GM12878 (cell line): Measurements from ENCODE around the gene TACR2. TPM values are rescaled to one million over a fixed set of nuclear protein-coding genes. Genes with fewer than 3 reads are reported as not detected.

Source experiments
- ATAC-seq: fragments of 200-7000 bp; cut with Tn5 transposase; 3 replicates; pipeline ENCODE4 v1.9.1; 2020; ENCODE audit warnings: mild to moderate bottlenecking, moderate library complexity
- BruUV-seq: library from RNA; stranded (reverse); fragments of 400-500 nt; replicated peaks from 2 replicates; lab custom pipeline; 2021; lab: Mats Ljungman, UMichigan
- CTCF ChIA-PET: fragments of 300-600 bp; sonication (Branson Sonifier 250); formaldehyde crosslinking; extraction: SDS; loops from one replicate; lab custom pipeline; 2021; ENCODE audit warnings: inconsistent platforms; lab: Yijun Ruan, JAX
- POLR2A ChIA-PET: fragments of 350-600 bp; formaldehyde crosslinking; extraction: SDS; loops from one replicate; lab custom pipeline; 2021; ENCODE audit warnings: inconsistent platforms; lab: Charles Lee
- RAD21 ChIA-PET: fragments of 300-600 bp; sonication (Branson Sonifier 250); formaldehyde crosslinking; loops from one replicate; lab custom pipeline; 2023; ENCODE audit warnings: antibody characterized with exemption; ENCODE audit not compliant: unreplicated experiment; lab: Charles Lee
- SMC1A ChIA-PET: fragments of 300-600 bp; sonication (Branson Sonifier 250); formaldehyde crosslinking; loops from one replicate; lab custom pipeline; 2023; ENCODE audit not compliant: unreplicated experiment, uncharacterized antibody; lab: Charles Lee
- DNase-seq: peaks from one replicate; pipeline ENCODE4 v3.0.0-alpha.2; 2011; ENCODE audit warnings: low read depth, low spot score
- FAIRE-seq: peaks from 3 replicates; lab custom pipeline; 2011; peaks lifted over from hg19 to GRCh38; lab: Jason Lieb, UNC
- H2AFZ ChIP-seq: 2 replicates; pipeline ENCODE4 v1.6.0; 2011; ENCODE audit warnings: low read depth, low read length, control low read depth; ENCODE audit not compliant: control insufficient read depth
- H3K27ac ChIP-seq: 2 replicates; pipeline ENCODE4 v1.5.1; 2011; ENCODE audit warnings: control low read depth; ENCODE audit not compliant: control insufficient read depth, insufficient read depth
- H3K27me3 ChIP-seq, 2 experiments: replicated peaks in 1 of 2; 2 replicates each; pipeline versions ENCODE4 v1.6.0 to v1.6.1; 2011; ENCODE audit warnings: low read length in 1 of 2; ENCODE audit not compliant: control insufficient read depth in 2 of 2, insufficient read depth in 2 of 2
- H3K36me3 ChIP-seq, 2 experiments: 2 replicates each; pipeline ENCODE4 v1.5.1; 2011; ENCODE audit warnings: low read length in 1 of 2; ENCODE audit not compliant: control insufficient read depth in 2 of 2, insufficient read depth in 2 of 2
- H3K4me1 ChIP-seq: 2 replicates; pipeline ENCODE4 v1.6.1; 2011; ENCODE audit warnings: mild to moderate bottlenecking, low read length, moderate library complexity, mixed read lengths; ENCODE audit not compliant: control insufficient read depth, insufficient read depth
- H3K4me2 ChIP-seq: 2 replicates; pipeline ENCODE4 v1.6.0; 2011; ENCODE audit warnings: control low read depth; ENCODE audit not compliant: control insufficient read depth, insufficient read depth
- H3K4me3 ChIP-seq: fragments of 200-600 bp; sonication (generic); 2 replicates; pipeline ENCODE4 v1.5.1; 2016
- H3K79me2 ChIP-seq: 2 replicates; pipeline ENCODE4 v1.6.0; 2011; ENCODE audit warnings: low read length; ENCODE audit not compliant: control insufficient read depth, insufficient read depth
- H3K9ac ChIP-seq: 2 replicates; pipeline ENCODE4 v1.8.0; 2011; ENCODE audit warnings: low read length, control low read depth, mixed read lengths; ENCODE audit not compliant: control insufficient read depth, insufficient read depth
- H3K9me3 ChIP-seq: replicated peaks from 3 replicates; pipeline ENCODE4 v1.5.1; 2011; ENCODE audit warnings: mild to moderate bottlenecking, low read length; ENCODE audit not compliant: control insufficient read depth, insufficient read depth
- H4K20me1 ChIP-seq: 2 replicates; pipeline ENCODE4 v1.6.0; 2011; ENCODE audit not compliant: control insufficient read depth, insufficient read depth
- BCL11A ChIP-seq: IDR thresholded peaks from 2 replicates; pipeline ENCODE4 v1.6.1; 2011; ENCODE audit warnings: low read depth, low read length
- DPF2 ChIP-seq: fragments of 450-650 bp; IDR thresholded peaks from 2 replicates; pipeline ENCODE4 v1.6.1; 2017; ENCODE audit warnings: mild to moderate bottlenecking
- EGR1 ChIP-seq, 2 experiments: IDR thresholded peaks; 1 replicate in 1 of 2; 2 replicates in 1 of 2; pipeline ENCODE4 v1.6.1; 2011 to 2012; ENCODE audit warnings: low read depth in 2 of 2, low read length in 2 of 2, borderline replicate concordance in 1 of 2, mild to moderate bottlenecking in 1 of 2, moderate library complexity in 1 of 2
- EP300 ChIP-seq, 2 experiments: fragments of 150-350 bp in 1 of 2; IDR thresholded peaks; 2 replicates each; pipeline ENCODE4 v1.6.1; 2011 to 2012; ENCODE audit warnings: low read depth in 2 of 2, low read length in 2 of 2, borderline replicate concordance in 1 of 2, improper control_type of control experiment in 1 of 2, inconsistent platforms in 1 of 2; ENCODE audit not compliant: control insufficient read depth in 1 of 2
- IKZF2 ChIP-seq, 2 experiments: fragments of 450-650 bp; IDR thresholded peaks; 2 replicates each; pipeline ENCODE4 v1.6.1; 2017; ENCODE audit warnings: mild to moderate bottlenecking in 2 of 2, moderate library complexity in 2 of 2
- NBN ChIP-seq: fragments of 450-650 bp; IDR thresholded peaks from 2 replicates; pipeline ENCODE4 v1.6.1; 2016
- POU2F2 ChIP-seq: IDR thresholded peaks from 3 replicates; pipeline ENCODE4 v1.6.1; 2011; ENCODE audit warnings: low read depth, mild to moderate bottlenecking, low read length, borderline replicate concordance
- WRNIP1 ChIP-seq: IDR thresholded peaks from 2 replicates; pipeline ENCODE4 v1.6.1; 2011; ENCODE audit warnings: low read depth, low read length, improper control_type of control experiment, borderline replicate concordance
- WGBS: methylation state at CpG from one replicate; pipeline ENCODE4 v1.1.6; 2016; ENCODE audit warnings: low lambda C conversion rate; ENCODE audit not compliant: insufficient replicate concordance, insufficient coverage; ENCODE audit errors: missing lambda C conversion rate; 5-methylcytosine and 5-hydroxymethylcytosine counted together
- in situ Hi-C: fragments of 300-500 bp; cut with MboI; formaldehyde crosslinking; loops from 9 replicates; pipeline ENCODE4 v1.14.3; 2018; ENCODE audit warnings: mixed read lengths
- intact Hi-C: fragments of 100-400 bp; cut with micrococcal nuclease; formaldehyde crosslinking; loops from one replicate; pipeline ENCODE4 v1.14.2; 2022; ENCODE audit not compliant: unreplicated experiment
- polyA plus RNA-seq, 11 experiments: library from polyadenylated mRNA; depleted of rRNA in 4 of 11; unstranded in 6 of 11; stranded (reverse) in 5 of 11; fragments of >200 nt; fragmentation: Nextera tagmentation in 4 of 11; fragmentation: Illumina TruSeq in 1 of 11; extraction: Ambion mirVana in 4 of 11; extraction: Trizol in 1 of 11; gene quantifications; 1 replicate in 1 of 11; 2 replicates in 10 of 11; pipeline versions ENCODE4 v1.2.1 to v1.2.3, GENCODE V29; 2011 to 2016; ENCODE audit warnings: inconsistent platforms in 2 of 11, missing spikeins in 2 of 11, low read depth in 1 of 11
- total RNA-seq, 4 experiments: library from RNA; depleted of rRNA in 3 of 4; stranded (reverse); fragments of >200 nt in 3 of 4; fragmentation: Illumina TruSeq in 1 of 4; extraction: Trizol in 1 of 4; gene quantifications; 2 replicates each; pipeline versions ENCODE4 v1.2.1 to v1.2.3, GENCODE V29; 2013 to 2021
- TF ChIP-seq, protein P1 (sequence below): IDR thresholded peaks from 2 replicates; pipeline ENCODE4 v1.6.1; 2012; ENCODE audit warnings: improper control_type of control experiment, low read depth, low read length; ENCODE audit not compliant: insufficient replicate concordance
- TF ChIP-seq, protein P2 (sequence below): fragments of 450-650 bp; formaldehyde crosslinking; IDR thresholded peaks from 2 replicates; pipeline ENCODE4 v1.4.0; 2022; ENCODE audit warnings: mild to moderate bottlenecking, moderate library complexity
- TF ChIP-seq, protein P3 (sequence below): IDR thresholded peaks from 2 replicates; pipeline ENCODE4 v1.6.1; 2011; ENCODE audit warnings: borderline replicate concordance, low read depth, mild to moderate bottlenecking, moderate library complexity, low read length; ENCODE audit not compliant: insufficient read depth, poor library complexity, severe bottlenecking

The TACR2 gene
- total and polyA plus RNA-seq, 10 of the 15 experiments (the other 5 are each of a cell fraction or from before 2014, with no cell fraction given) = 0.11 TPM; not detected in 9

- in situ Hi-C loops = no loop called here
- no TSS peak for BruUV-seq
- H3K27me3 ChIP-seq = no peaks in the 10 kb centered on the region; a peak in 2 of 4 replicates
- TF ChIP-seq, protein P1, sequence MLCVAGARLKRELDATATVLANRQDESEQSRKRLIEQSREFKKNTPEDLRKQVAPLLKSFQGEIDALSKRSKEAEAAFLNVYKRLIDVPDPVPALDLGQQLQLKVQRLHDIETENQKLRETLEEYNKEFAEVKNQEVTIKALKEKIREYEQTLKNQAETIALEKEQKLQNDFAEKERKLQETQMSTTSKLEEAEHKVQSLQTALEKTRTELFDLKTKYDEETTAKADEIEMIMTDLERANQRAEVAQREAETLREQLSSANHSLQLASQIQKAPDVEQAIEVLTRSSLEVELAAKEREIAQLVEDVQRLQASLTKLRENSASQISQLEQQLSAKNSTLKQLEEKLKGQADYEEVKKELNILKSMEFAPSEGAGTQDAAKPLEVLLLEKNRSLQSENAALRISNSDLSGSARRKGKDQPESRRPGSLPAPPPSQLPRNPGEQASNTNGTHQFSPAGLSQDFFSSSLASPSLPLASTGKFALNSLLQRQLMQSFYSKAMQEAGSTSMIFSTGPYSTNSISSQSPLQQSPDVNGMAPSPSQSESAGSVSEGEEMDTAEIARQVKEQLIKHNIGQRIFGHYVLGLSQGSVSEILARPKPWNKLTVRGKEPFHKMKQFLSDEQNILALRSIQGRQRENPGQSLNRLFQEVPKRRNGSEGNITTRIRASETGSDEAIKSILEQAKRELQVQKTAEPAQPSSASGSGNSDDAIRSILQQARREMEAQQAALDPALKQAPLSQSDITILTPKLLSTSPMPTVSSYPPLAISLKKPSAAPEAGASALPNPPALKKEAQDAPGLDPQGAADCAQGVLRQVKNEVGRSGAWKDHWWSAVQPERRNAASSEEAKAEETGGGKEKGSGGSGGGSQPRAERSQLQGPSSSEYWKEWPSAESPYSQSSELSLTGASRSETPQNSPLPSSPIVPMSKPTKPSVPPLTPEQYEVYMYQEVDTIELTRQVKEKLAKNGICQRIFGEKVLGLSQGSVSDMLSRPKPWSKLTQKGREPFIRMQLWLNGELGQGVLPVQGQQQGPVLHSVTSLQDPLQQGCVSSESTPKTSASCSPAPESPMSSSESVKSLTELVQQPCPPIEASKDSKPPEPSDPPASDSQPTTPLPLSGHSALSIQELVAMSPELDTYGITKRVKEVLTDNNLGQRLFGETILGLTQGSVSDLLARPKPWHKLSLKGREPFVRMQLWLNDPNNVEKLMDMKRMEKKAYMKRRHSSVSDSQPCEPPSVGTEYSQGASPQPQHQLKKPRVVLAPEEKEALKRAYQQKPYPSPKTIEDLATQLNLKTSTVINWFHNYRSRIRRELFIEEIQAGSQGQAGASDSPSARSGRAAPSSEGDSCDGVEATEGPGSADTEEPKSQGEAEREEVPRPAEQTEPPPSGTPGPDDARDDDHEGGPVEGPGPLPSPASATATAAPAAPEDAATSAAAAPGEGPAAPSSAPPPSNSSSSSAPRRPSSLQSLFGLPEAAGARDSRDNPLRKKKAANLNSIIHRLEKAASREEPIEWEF = no peak
- no peak for TF ChIP-seq BCL11A
- TF ChIP-seq EP300 (IDR thresholded peaks at IDR 0.05; ENCODE audit: borderline replicate concordance in 1 of 2, control insufficient read depth in 1 of 2, low read depth in 2 of 2, low read length in 2 of 2) = no peak
- TF ChIP-seq WRNIP1 = no peak
- no peak for TF ChIP-seq NBN
- TF ChIP-seq, protein P2, sequence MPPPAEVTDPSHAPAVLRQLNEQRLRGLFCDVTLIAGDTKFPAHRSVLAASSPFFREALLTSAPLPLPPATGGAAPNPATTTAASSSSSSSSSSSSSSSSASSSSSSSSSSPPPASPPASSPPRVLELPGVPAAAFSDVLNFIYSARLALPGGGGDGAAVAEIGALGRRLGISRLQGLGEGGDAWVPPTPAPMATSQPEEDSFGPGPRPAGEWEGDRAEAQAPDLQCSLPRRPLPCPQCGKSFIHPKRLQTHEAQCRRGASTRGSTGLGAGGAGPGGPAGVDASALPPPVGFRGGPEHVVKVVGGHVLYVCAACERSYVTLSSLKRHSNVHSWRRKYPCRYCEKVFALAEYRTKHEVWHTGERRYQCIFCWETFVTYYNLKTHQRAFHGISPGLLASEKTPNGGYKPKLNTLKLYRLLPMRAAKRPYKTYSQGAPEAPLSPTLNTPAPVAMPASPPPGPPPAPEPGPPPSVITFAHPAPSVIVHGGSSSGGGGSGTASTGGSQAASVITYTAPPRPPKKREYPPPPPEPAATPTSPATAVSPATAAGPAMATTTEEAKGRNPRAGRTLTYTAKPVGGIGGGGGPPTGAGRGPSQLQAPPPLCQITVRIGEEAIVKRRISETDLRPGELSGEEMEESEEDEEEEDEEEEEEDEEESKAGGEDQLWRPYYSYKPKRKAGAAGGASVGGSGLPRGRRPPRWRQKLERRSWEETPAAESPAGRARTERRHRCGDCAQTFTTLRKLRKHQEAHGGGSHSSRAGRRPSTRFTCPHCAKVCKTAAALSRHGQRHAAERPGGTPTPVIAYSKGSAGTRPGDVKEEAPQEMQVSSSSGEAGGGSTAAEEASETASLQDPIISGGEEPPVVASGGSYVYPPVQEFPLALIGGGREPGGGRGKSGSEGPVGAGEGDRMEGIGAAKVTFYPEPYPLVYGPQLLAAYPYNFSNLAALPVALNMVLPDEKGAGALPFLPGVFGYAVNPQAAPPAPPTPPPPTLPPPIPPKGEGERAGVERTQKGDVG (CRISPR knock-in tag) = no peak
- TF ChIP-seq, protein P3, sequence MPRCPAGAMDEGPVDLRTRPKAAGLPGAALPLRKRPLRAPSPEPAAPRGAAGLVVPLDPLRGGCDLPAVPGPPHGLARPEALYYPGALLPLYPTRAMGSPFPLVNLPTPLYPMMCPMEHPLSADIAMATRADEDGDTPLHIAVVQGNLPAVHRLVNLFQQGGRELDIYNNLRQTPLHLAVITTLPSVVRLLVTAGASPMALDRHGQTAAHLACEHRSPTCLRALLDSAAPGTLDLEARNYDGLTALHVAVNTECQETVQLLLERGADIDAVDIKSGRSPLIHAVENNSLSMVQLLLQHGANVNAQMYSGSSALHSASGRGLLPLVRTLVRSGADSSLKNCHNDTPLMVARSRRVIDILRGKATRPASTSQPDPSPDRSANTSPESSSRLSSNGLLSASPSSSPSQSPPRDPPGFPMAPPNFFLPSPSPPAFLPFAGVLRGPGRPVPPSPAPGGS = no peak
- TF ChIP-seq IKZF2 (IDR thresholded peaks at IDR 0.05) = no peak
- TF ChIP-seq EGR1 (IDR thresholded peaks at IDR 0.05; ENCODE audit: borderline replicate concordance in 1 of 2, low read depth in 2 of 2, low read length in 2 of 2) = no peak
- TF ChIP-seq DPF2 = no peak
- no peak for TF ChIP-seq POU2F2
These were observed 22.0 kb upstream of the TACR2 start for GRCh38 chr10:69438536-69439349.

More at GRCh38 chr10:69438536-69439349, 22.0 kb upstream of the TACR2 start:
- Histone ChIP-seq H2AFZ (no peak overlapping the region), H3K9me3 (no peaks in the 10 kb centered on the region; the same call in 2 of the 3 replicates), H3K79me2 (no peaks in the 10 kb centered on the region), H3K9ac (no peak overlapping the region), H3K36me3 (no peaks in the 10 kb centered on the region), H3K4me3 (no peak overlapping the region), H4K20me1 (no peaks in the 10 kb centered on the region), H3K4me2 (no peak overlapping the region), H3K4me1 (no peaks in the 10 kb centered on the region), H3K27ac (no peak overlapping the region)
- intact Hi-C loops = no loop called here
- ATAC-seq (no peak), FAIRE-seq (no peak), DNase-seq (no peak)
- RAD21 ChIA-PET = no interaction called here
- CTCF ChIA-PET = interaction anchor here (0.8 to 1.0 kb wide), 2 partner anchors 10 to 12 kb away, joined by 3 read pairs; partner anchors contain the start of gene TSPAN15
- POLR2A ChIA-PET = interaction anchor here (0.6 kb wide), 1 partner anchor 68 kb away, joined by 3 read pairs; no protein-coding TSS in a partner anchor
- SMC1A ChIA-PET = no interaction called here
- WGBS = 17% methylated on average over 10 of the region's 10 CpGs
